A549 (cell line): ENCODE data around the gene CSTF1. TPM values are rescaled to one million over a fixed set of nuclear protein-coding genes. Genes with fewer than 3 reads are reported as not detected.

Experiments used
- ATAC-seq, 2 experiments: fragments of 200-7000 bp in 1 of 2; fragments of >200 bp in 1 of 2; cut with Nextera tagmentation in 1 of 2; cut with Tn5 transposase in 1 of 2; 3 replicates each; pipeline versions ENCODE4 v1.8.0 to v1.9.1; 2018 to 2020; ENCODE audit warnings: mild to moderate bottlenecking in 1 of 2, moderate library complexity in 1 of 2
- CTCF ChIA-PET: fragments of 300-600 bp; sonication (Branson Sonifier 250); formaldehyde crosslinking; extraction: SDS; loops from one replicate; lab custom pipeline; 2021; ENCODE audit warnings: antibody characterized with exemption, inconsistent platforms; lab: Yijun Ruan, JAX
- POLR2A ChIA-PET: fragments of 350-600 bp; formaldehyde crosslinking; extraction: SDS; loops from one replicate; lab custom pipeline; 2021; ENCODE audit warnings: antibody characterized with exemption, inconsistent platforms; lab: Yijun Ruan, JAX
- DNase-seq, 2 experiments: peaks; one replicate each; pipeline versions ENCODE4 v3.0.0 to v3.0.0-alpha.2; 2011 to 2016; ENCODE audit warnings: low read depth in 1 of 2, low spot score in 1 of 2
- FAIRE-seq: peaks from 2 replicates; lab custom pipeline; 2011; peaks lifted over from hg19 to GRCh38; lab: Jason Lieb, UNC
- H3K27ac ChIP-seq, 2 experiments: fragments of >200 bp; sonication (Bioruptor Twin); formaldehyde crosslinking; 3 replicates each; pipeline ENCODE4 v1.5.1; 2016 to 2017
- H3K4me1 ChIP-seq: fragments of >200 bp; sonication (Bioruptor Twin); formaldehyde crosslinking; 3 replicates; pipeline ENCODE4 v1.6.1; 2016
- H3K4me2 ChIP-seq: fragments of >200 bp; sonication (Bioruptor Twin); formaldehyde crosslinking; 3 replicates; pipeline ENCODE4 v1.6.1; 2016
- H3K4me3 ChIP-seq: fragments of >200 bp; sonication (Bioruptor Twin); formaldehyde crosslinking; 3 replicates; pipeline ENCODE4 v1.5.1; 2016
- H3K9me3 ChIP-seq: fragments of >200 bp; sonication (Bioruptor Twin); formaldehyde crosslinking; 3 replicates; pipeline ENCODE4 v1.6.1; 2016
- BHLHE40 ChIP-seq: IDR thresholded peaks from 2 replicates; pipeline ENCODE4 v1.6.1; 2012; ENCODE audit warnings: low read depth, low read length, inconsistent platforms
- CBX2 ChIP-seq: fragments of 200-600 bp; sonication (generic); IDR thresholded peaks from 2 replicates; pipeline ENCODE4 v1.6.1; 2016; ENCODE audit warnings: low read depth, mild to moderate bottlenecking, borderline replicate concordance
- CTCF ChIP-seq: fragments of >200 bp; sonication (Bioruptor Twin); formaldehyde crosslinking; IDR thresholded peaks from 3 replicates; pipeline ENCODE4 v1.5.1; 2016
- E2F6 ChIP-seq: IDR thresholded peaks from 2 replicates; pipeline ENCODE4 v1.6.1; 2012; ENCODE audit warnings: low read depth, borderline replicate concordance
- EP300 ChIP-seq, 2 experiments: fragments of >200 bp; sonication (Bioruptor Twin); formaldehyde crosslinking; IDR thresholded peaks; 2 replicates in 1 of 2; 3 replicates in 1 of 2; pipeline ENCODE4 v1.6.1; 2016 to 2017
- ESRRA ChIP-seq: fragments of 150-350 bp; IDR thresholded peaks from 2 replicates; pipeline ENCODE4 v1.6.1; 2014; ENCODE audit warnings: mild to moderate bottlenecking, low read length, borderline replicate concordance
- FOSB ChIP-seq: fragments of 250-450 bp; sonication (Bioruptor Pico); IDR thresholded peaks from 2 replicates; pipeline ENCODE4 v1.5.0; 2020; ENCODE audit warnings: mild to moderate bottlenecking, moderate library complexity
- FOSL2 ChIP-seq, 2 experiments: fragments of 450-650 bp in 1 of 2; fragments of >200 bp in 1 of 2; sonication (Bioruptor Twin) in 1 of 2; formaldehyde crosslinking; IDR thresholded peaks; 2 replicates each; pipeline versions ENCODE4 v1.5.0 to v1.6.1; 2016 to 2020; ENCODE audit warnings: mild to moderate bottlenecking in 1 of 2, moderate library complexity in 1 of 2
- HDAC2 ChIP-seq: fragments of 200-600 bp; sonication (generic); IDR thresholded peaks from 2 replicates; pipeline ENCODE4 v1.6.1; 2016
- HES2 ChIP-seq: fragments of >200 bp; sonication (Bioruptor Twin); formaldehyde crosslinking; IDR thresholded peaks from 2 replicates; pipeline ENCODE4 v1.6.1; 2016
- HOXA7 ChIP-seq: fragments of 250-450 bp; sonication (Bioruptor Pico); IDR thresholded peaks from 2 replicates; pipeline ENCODE4 v1.5.0; 2020; ENCODE audit warnings: mild to moderate bottlenecking, moderate library complexity
- JUN ChIP-seq, 2 experiments: fragments of >200 bp; sonication (Bioruptor Twin); formaldehyde crosslinking; IDR thresholded peaks; 2 replicates in 1 of 2; 3 replicates in 1 of 2; pipeline ENCODE4 v1.6.1; 2016 to 2017
- RFX5 ChIP-seq: fragments of 450-650 bp; IDR thresholded peaks from 2 replicates; pipeline ENCODE4 v1.7.1; 2014; ENCODE audit warnings: antibody characterized with exemption, mild to moderate bottlenecking, moderate library complexity
- SMC3 ChIP-seq: fragments of >200 bp; sonication (Bioruptor Twin); formaldehyde crosslinking; IDR thresholded peaks from 3 replicates; pipeline ENCODE4 v1.6.1; 2018; ENCODE audit warnings: inconsistent platforms
- ZNF302 ChIP-seq: fragments of 250-450 bp; sonication (Bioruptor Pico); IDR thresholded peaks from 2 replicates; pipeline ENCODE4 v1.9.0; 2021; ENCODE audit warnings: inconsistent platforms, mild to moderate bottlenecking, moderate library complexity
- WGBS: methylation state at CpG from one replicate; pipeline ENCODE4 v1.1.6; 2017; ENCODE audit errors: missing lambda C conversion rate; 5-methylcytosine and 5-hydroxymethylcytosine counted together
- polyA plus RNA-seq, 4 experiments: library from polyadenylated mRNA; depleted of rRNA in 3 of 4; stranded (reverse); fragments of >200 nt; fragmentation: RNase III in 1 of 4; extraction: RNeasy Plus Mini Kit Qiagen cat#74134 plus additional on column Dnase treatment in 1 of 4; gene quantifications; 2 replicates in 3 of 4; 3 replicates in 1 of 4; pipeline ENCODE4 v1.2.3, GENCODE V29; 2011 to 2017

Gene CSTF1
- polyA plus RNA-seq, 2 of the 4 experiments (the other 2 are of a cell fraction): 40.9 to 79.9 TPM

- ATAC-seq (no peak), FAIRE-seq (no peak), DNase-seq (no peak)
- Histone ChIP-seq H3K27ac (no peak overlapping the region), H3K9me3 (no peaks in the 10 kb centered on the region), H3K4me2 (no peak overlapping the region), H3K4me1 (no peaks in the 10 kb centered on the region), H3K4me3 (no peak overlapping the region)
- CTCF ChIA-PET: no interaction called here
- POLR2A ChIA-PET: no interaction called here
- WGBS: 65% methylated on average over 4 of the region's 4 CpGs
- TF ChIP-seq RFX5 (no peak), BHLHE40 (no peak), E2F6 (no peak), HOXA7 (CRISPR knock-in tag) (no peak), CBX2 (no peak), CTCF (no peak), FOSL2 (IDR thresholded peaks at IDR 0.05) (no peak), FOSL2 (CRISPR knock-in tag; IDR thresholded peaks at IDR 0.05) (no peak), HDAC2 (no peak), ESRRA (no peak), EP300 (IDR thresholded peaks at IDR 0.05) (no peak)
- TF ChIP-seq, all 56 proteins: peak for 0
Measured at GRCh38 chr20:56440346-56441007, 48.0 kb downstream of the CSTF1 start.

- Histone ChIP-seq H3K27ac (no peak overlapping the region), H3K9me3 (no peaks in the 10 kb centered on the region), H3K4me2 (no peak overlapping the region), H3K4me3 (no peak overlapping the region), H3K4me1 (no peaks in the 10 kb centered on the region)
- TF ChIP-seq SMC3: no peak
- no peak for TF ChIP-seq CBX2
- TF ChIP-seq E2F6: no peak
- no peak for TF ChIP-seq JUN (IDR thresholded peaks at IDR 0.05)
- no peak for TF ChIP-seq HES2
- no peak for TF ChIP-seq FOSB (CRISPR knock-in tag)
- no peak for TF ChIP-seq ZNF302 (CRISPR knock-in tag)
- DNase-seq (no peak), ATAC-seq (no peak), FAIRE-seq (no peak)
- ChIA-PET POLR2A (no interaction called here), CTCF (interaction anchor here (1.2 kb wide), 1 partner anchor 11 kb away, joined by 3 read pairs; no protein-coding TSS in a partner anchor)
- WGBS: 77% methylated on average over 17 of the region's 17 CpGs
Measured at GRCh38 chr20:56442389-56443365, 50.2 kb downstream of the CSTF1 start.
